HG02571 (cell line): Measurements from ENCODE around the gene ABCC4.
A peak's percentile ranks its signal among the peaks of the same experiment; 100 is the strongest.

ENCODE experiments used
- ATAC-seq: cut with Tn5 transposase; IDR thresholded peaks from one replicate; pipeline ENCODE4 v1.9.1; 2021; ENCODE audit warnings: mild to moderate bottlenecking, moderate library complexity; ENCODE audit not compliant: unreplicated experiment

ABCC4 gene

GRCh38 chr13:95301183-95301967 is at the start of gene ABCC4:
ABCC4 (minus strand) TSS chr13:95301451; CDS start chr13:95301314, 137 bp downstream.
- peak; percentile 90 for ATAC-seq

GRCh38 chr13:95349267-95349666 is 48.0 kb upstream of the ABCC4 start:
- no peak for ATAC-seq

- no peak for ATAC-seq
Observed at GRCh38 chr13:95343944-95344343, 42.7 kb upstream of the ABCC4 start.

GRCh38 chr13:95341441-95341840 is 40.2 kb upstream of the ABCC4 start:
- no peak for ATAC-seq

- no peak for ATAC-seq
Observed at GRCh38 chr13:95338905-95339304, 37.7 kb upstream of the ABCC4 start.

- ATAC-seq, result no peak
Observed at GRCh38 chr13:95337597-95337996, 36.3 kb upstream of the ABCC4 start.

- no peak for ATAC-seq
Observed at GRCh38 chr13:95335667-95336066, 34.4 kb upstream of the ABCC4 start.

GRCh38 chr13:95328386-95328785 is 27.1 kb upstream of the ABCC4 start:
- ATAC-seq, result no peak

- no peak for ATAC-seq
Observed at GRCh38 chr13:95327190-95327589, 25.9 kb upstream of the ABCC4 start.

GRCh38 chr13:95326695-95327094 is 25.4 kb upstream of the ABCC4 start:
- ATAC-seq, result no peak

GRCh38 chr13:95325485-95325884 is 24.2 kb upstream of the ABCC4 start:
- ATAC-seq, result no peak

GRCh38 chr13:95323930-95324662 is 22.8 kb upstream of the ABCC4 start:
- ATAC-seq, result no peak

- ATAC-seq, result no peak
Observed at GRCh38 chr13:95319551-95320274, 18.5 kb upstream of the ABCC4 start.

- no peak for ATAC-seq
Observed at GRCh38 chr13:95317039-95317989, 16.1 kb upstream of the ABCC4 start.

GRCh38 chr13:95315752-95316151 is 14.5 kb upstream of the ABCC4 start:
- no peak for ATAC-seq

- ATAC-seq, result no peak
Observed at GRCh38 chr13:95307507-95307906, 6.3 kb upstream of the ABCC4 start.

- ATAC-seq, result no peak
Observed at GRCh38 chr13:95304453-95304852, 3.2 kb upstream of the ABCC4 start.

- ATAC-seq, result no peak
Observed at GRCh38 chr13:95301968-95302393, 730 bp upstream of the ABCC4 start.

- ATAC-seq, result peak; percentile 39
Observed at GRCh38 chr13:95300625-95301182, 547 bp downstream of the ABCC4 start.

- ATAC-seq, result no peak
Observed at GRCh38 chr13:95298971-95299621, 2.2 kb downstream of the ABCC4 start.
